Measurements from ENCODE around the gene MYH7B.

MYH7B gene

DNA sequence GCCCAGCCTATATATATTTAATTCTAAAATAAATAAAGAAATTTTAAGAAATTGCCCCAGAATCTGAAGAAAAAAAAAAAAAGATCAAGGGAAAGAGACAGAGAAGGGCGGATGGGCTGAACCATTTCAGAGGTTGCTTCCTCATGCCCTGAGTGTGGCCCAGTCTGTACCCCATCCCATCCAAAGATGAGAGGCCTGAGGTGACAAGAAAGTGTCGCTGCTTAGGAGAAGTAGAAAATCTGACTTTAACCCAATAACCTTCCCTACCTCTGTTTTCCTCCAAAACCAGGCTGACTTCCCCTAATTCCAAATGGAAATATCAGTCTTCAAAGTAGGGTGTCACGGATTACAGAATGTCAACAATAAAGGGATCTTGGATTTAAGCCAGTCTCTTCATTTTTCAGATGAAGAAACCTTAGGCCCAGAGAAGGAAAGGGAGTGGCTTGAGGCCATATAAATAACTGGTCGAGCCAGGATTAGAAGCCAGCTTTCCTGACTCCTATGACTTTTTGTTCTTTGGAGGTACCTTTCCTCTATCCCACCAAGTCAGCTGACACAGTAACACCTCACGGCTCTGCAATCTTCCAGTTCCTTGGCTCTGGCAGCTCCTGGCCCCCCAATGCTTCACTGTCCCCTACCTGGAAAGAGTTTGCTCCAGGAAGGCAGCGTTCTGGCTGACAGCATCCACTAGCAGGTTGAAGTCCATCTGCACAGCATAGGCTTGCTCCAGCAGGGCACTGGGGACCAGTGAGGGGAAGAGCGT, 10.2 kb upstream of the MYH7B start:
- no peak for DNase-seq

DNA sequence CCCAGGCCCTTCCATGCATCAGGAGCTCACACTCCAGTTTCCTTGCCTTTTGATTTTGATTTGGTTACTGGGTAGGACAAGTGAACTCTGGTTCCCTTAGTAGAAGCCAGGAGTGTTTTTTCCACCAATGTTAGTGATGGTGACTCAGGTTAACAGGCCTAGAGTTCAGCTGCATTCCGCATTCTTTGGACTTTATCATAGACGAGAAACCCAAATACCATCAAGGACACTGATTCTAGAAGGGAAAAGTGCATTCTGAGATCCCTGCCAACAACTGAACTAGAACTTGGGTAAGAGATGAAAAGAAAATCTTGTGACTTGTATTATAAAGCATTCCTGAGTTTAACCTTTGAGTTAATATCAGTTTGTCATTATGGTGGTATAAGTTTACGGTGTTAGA, 9.0 kb upstream of the MYH7B start:
- DNase-seq, result no peak

DNA sequence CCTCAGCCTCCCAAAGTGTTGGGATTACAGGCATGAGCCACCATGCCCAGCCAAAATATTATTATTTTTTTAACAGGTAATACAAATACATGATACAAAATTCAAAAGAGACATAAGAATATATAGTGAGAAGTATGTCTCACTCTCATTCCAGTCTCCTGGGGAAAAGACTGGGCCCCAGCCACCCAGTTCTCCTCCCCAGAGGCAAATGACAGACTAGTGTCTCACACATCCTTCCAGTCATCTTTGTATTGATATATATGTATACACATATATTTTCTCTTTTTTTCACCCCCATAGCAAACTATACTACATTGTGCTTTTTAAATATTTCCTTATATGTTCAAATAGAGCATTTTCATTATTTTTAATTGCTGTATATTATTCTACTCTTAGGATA, 8.3 kb upstream of the MYH7B start:
- DNase-seq, result no peak

DNA sequence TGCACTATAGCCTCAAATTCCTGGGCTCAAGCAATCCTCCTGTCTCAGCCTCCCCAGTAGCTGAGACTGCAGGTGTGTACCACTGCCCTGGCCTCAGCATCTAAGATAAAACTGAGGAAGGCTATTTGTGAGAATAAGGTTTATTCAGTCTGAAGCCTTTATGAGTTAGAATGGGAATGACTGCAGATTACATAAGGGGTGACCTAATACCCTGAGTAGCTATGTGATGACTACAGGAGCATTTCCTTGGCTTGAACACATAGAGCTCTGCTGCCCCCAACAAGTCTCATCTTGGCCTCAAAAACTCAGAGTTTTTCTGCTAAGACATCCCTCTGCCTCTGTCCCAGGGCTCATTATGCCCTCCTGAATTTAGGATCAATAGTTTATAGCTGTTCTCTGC, 7.6 kb upstream of the MYH7B start:
- DNase-seq, result no peak

- DNase-seq, result no peak
Measured at GRCh38 chr20:34949120-34949519, 6.5 kb upstream of the MYH7B start.

DNA sequence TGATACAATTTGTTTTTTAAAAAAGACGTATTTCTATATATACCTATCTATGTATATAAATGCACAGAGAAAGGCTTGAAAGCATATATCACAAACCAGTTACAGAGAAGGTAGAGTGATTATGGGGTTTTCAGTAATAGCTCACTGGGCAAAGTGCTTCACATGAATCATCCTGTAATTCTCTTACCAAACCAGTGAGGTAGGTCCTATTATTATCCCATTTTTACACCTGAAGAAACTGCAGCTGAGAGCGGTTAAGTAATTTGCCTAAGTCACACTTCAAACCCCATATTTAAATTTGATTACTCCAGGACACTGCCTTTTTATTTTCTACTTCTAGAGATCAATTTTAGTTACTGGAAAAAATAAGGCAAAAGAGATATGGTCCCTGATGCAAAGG, 4.4 kb upstream of the MYH7B start:
- no peak for DNase-seq

GRCh38 chr20:34951652-34952051, 4.0 kb upstream of the MYH7B start:
- no peak for DNase-seq

DNA sequence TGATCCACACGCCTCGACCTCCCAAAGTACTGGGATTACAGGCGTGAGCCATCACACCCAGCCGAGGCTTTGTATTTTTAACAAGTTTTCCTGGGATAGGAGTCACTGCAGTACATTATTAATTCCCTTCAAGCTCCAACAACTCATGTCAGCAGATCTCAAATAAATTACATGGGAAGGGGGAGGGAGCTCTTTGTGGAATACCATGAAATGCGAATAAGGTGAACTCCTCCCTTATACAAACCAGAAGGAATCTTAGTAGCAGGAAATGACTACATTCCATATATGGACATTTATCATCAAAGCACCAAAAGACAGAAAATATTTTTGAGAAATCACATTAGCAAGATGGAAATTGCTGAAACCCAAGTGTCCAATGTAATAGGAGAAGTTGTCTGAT, 3.0 kb upstream of the MYH7B start:
- no peak for DNase-seq

- DNase-seq, result no peak
Measured at GRCh38 chr20:34953960-34954359, 1.7 kb upstream of the MYH7B start.

GRCh38 chr20:34954904-34955230, 801 bp upstream of the MYH7B start:
- DNase-seq, result peak; percentile 80

DNA sequence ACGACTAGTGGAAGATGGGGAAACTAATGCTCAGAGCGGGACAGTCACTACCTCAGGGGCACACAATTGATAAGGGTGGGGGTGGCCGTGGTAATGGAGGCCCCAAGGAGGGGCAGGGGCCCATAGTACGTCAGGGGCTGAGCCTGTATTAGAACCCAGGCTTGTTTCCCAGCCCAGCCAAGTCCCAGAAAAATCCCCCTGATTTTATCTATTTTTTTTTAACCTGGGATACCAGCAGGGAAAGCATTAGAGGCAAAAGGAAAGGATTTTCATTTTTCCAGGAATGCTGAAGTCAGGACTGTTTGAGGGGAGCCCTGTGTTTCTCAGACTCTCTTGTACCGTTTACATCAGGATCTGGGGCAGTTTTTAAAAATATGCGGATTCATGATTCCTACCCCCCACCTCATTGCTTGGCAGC, 382 bp downstream of the MYH7B start:
- DNase-seq, result no peak

- no peak for DNase-seq
Measured at GRCh38 chr20:34956751-34957472, 1.2 kb downstream of the MYH7B start.

- no peak for DNase-seq
Measured at GRCh38 chr20:34964486-34964885, 8.8 kb downstream of the MYH7B start.

DNA sequence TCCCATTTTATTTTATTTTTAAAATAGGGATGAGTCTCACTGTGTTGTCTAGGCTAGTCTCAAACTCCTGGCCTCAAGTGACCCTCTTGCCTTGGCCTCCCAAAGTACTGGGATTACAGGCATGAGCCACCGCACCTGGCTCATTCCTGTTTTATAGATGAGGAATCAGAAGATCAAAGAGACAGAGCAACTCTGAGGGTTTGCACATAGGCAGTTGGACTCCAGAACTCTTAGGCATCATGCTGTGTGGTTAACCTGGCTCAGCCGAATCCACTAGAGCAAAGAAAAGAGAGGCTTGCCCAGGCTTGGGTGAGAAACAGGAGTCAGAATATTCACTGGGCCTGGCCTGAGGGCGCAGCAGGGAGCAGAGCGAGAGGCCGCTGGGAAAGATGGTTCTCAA, 9.4 kb downstream of the MYH7B start:
- DNase-seq, result no peak

- no peak for DNase-seq
Measured at GRCh38 chr20:34967421-34967820, 11.8 kb downstream of the MYH7B start.

GRCh38 chr20:34968042-34968775, 12.5 kb downstream of the MYH7B start:
- no peak for DNase-seq

DNA sequence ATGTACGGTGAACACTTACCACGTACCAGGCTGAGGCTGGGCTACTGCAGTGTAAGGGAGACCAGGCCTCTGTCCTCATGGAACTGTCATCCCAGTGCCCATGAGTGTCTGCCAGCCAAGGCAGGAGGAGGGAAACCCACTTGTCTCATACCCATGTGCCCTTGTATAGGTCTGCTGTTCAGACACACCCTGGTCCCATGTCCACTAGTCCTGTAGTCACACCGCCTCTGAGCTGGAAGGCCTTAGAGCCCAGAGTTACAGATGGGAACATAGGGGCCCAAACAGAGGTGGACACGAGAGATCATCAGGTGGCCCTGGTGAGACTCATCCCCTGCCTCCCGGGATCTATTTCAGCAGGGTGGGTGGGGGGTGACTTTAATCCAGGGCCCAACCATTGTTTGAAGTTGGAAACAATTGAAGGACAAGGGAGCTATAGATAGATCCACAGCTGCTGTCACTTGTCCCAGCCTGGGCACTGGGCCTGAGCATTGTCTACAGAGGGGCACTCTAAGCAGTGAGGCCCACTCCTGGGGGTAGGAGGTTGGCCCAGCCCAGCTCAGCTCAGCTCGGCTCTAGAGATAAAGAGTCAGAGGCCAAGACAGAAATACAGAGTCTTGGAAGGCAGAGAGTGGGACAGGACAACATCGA, 14.6 kb downstream of the MYH7B start:
- DNase-seq, result no peak

- DNase-seq, result no peak
Measured at GRCh38 chr20:34970846-34971560, 15.3 kb downstream of the MYH7B start.

GRCh38 chr20:34971561-34972235, 16.0 kb downstream of the MYH7B start:
- no peak for DNase-seq

DNA sequence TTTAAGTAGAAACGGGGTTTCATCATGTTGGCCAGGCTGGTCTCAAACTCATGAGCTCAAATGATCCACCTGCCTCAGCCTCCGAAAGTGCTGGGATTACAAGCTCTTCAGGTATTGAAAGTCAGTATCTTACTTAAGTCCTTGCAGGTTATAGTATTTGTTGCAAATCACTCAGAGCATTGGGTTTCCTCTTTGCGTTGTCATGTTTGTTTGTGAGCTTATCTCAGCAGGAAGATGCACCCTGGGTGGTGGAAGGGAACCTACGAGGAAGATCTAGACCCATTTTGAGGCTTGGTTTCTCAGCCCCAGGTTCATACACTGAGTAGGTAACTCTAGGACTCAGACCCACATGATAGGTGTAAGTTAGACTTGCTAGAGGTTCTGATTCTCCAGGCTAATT, 18.6 kb downstream of the MYH7B start:
- DNase-seq, result no peak

DNA sequence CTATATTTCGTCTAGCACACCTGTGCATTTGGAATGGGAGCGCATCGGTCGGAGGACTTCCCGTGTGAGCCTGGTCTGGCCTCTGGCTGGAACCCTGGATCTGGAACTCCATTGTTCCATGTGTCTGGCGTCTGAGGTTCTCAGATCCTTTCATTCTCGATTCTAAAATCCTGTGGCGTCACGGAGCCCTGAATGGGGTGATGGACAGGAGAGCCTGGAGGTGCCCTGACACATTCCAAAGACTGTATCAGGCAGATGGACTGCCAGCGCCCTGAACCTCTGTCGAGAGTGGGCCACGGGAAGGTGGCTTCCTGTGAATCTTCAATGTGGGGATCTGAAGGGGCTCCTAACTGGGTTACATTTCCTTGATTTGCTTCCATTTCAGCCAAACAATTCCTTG, 20.6 kb downstream of the MYH7B start:
- DNase-seq, result no peak

DNA sequence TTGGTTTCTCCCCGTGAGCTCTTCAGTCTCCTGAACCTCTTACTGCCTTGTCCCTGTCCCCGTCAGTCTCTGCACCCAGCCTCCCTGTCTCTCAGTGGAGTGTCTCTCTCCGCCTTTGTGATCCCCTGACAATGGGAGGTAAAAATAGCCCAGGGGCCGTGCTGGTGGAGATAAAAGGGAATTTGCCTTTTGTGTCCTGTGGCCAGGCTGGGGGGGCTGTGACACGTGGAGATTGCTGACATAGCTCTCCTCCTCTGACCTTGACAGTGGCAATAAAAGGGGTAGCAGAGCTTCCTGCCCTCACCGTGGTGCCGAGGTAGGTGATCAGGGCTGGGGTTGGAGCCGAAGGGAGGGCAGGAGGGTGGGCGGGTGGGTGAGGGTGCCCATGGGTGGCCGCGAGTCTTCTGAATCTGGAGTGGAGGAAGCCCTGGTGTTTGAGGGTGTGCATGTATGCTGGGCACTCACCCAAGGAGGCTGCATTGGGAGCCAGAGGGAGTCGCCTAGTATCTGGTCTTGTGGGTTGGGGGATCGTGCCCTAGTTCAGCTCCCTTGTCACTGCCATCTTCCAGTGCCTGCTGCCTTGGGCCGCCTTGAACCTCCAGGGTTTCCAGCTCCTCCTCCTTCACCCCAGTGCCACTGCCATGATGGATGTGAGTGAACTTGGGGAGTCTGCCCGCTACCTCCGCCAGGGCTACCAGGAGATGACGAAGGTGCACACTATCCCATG, 21.9 kb downstream of the MYH7B start:
- no peak for DNase-seq

Data from DMS53 (cell line).